ENCODE measurements around the gene SPRN.

SPRN gene

GRCh38 chr10:133456041-133456951 is 31.9 kb upstream of the SPRN start:
- no peak for DNase-seq (ENCODE audit: low spot score)
- TF ChIP-seq CTCF (IDR thresholded peaks at IDR 0.05; ENCODE audit: extremely low read depth, insufficient read depth, missing control alignments) = no peak
- in situ Hi-C loops (cut with MboI; ENCODE audit: low pct_unique_long_range_greater_than_20kb, low sequenced_read_pairs, unreplicated experiment) = no loop called here

GRCh38 chr10:133455611-133456031 is 31.2 kb upstream of the SPRN start:
- DNase-seq (ENCODE audit: low spot score) = no peak
- no peak for TF ChIP-seq CTCF (IDR thresholded peaks at IDR 0.05; ENCODE audit: extremely low read depth, insufficient read depth, missing control alignments)
- in situ Hi-C loops (cut with MboI; ENCODE audit: low pct_unique_long_range_greater_than_20kb, low sequenced_read_pairs, unreplicated experiment) = no loop called here

GRCh38 chr10:133455196-133455595 is 30.8 kb upstream of the SPRN start:
- DNase-seq (ENCODE audit: low spot score) = no peak
- no peak for TF ChIP-seq CTCF (IDR thresholded peaks at IDR 0.05; ENCODE audit: extremely low read depth, insufficient read depth, missing control alignments)
- in situ Hi-C loops (cut with MboI; ENCODE audit: low pct_unique_long_range_greater_than_20kb, low sequenced_read_pairs, unreplicated experiment) = no loop called here

GRCh38 chr10:133454204-133454893 is 29.9 kb upstream of the SPRN start:
- in situ Hi-C loops (cut with MboI; ENCODE audit: low pct_unique_long_range_greater_than_20kb, low sequenced_read_pairs, unreplicated experiment) = no loop called here
- DNase-seq (ENCODE audit: low spot score) = no peak
- TF ChIP-seq CTCF (IDR thresholded peaks at IDR 0.05; ENCODE audit: extremely low read depth, insufficient read depth, missing control alignments) = no peak

GRCh38 chr10:133453516-133454203 is 29.2 kb upstream of the SPRN start, which contains the start of gene SCART1:
Gene SCART1 (plus strand): TSS chr10:133453945. CDS start chr10:133453998, 53 bp downstream.
- in situ Hi-C loops (cut with MboI; ENCODE audit: low pct_unique_long_range_greater_than_20kb, low sequenced_read_pairs, unreplicated experiment) = no loop called here
- no peak for TF ChIP-seq CTCF (IDR thresholded peaks at IDR 0.05; ENCODE audit: extremely low read depth, insufficient read depth, missing control alignments)
- no peak for DNase-seq (ENCODE audit: low spot score)

GRCh38 chr10:133452453-133452852 is 28.0 kb upstream of the SPRN start:
- TF ChIP-seq CTCF (IDR thresholded peaks at IDR 0.05; ENCODE audit: extremely low read depth, insufficient read depth, missing control alignments) = no peak
- in situ Hi-C loops (cut with MboI; ENCODE audit: low pct_unique_long_range_greater_than_20kb, low sequenced_read_pairs, unreplicated experiment) = no loop called here
- DNase-seq (ENCODE audit: low spot score) = no peak

All from GM13977 (cell line).